Gastrocnemius medialis (tissue), 4 donors: ENCODE measurements around the gene FSD2.

Experiments used
- POLR2A ChIP-seq, 2 donors: fragments of 450-650 bp; IDR thresholded peaks; one replicate each; pipeline ENCODE4 v1.6.1; 2017; ENCODE audit warnings: antibody characterized with exemption in 2 of 2, mild to moderate bottlenecking in 2 of 2, moderate library complexity in 2 of 2
- TF ChIP-seq, protein P1 (sequence below), 5 experiments: fragments of 450-650 bp in 3 of 5; fragments of 200-600 bp in 2 of 5; sonication (generic) in 2 of 5; IDR thresholded peaks in 4 of 5; conservative IDR thresholded peaks in 1 of 5; 1 replicate in 4 of 5; 2 replicates in 1 of 5; pipeline ENCODE4 v1.5.1; 2016 to 2019; ENCODE audit warnings: antibody characterized with exemption in 5 of 5, mild to moderate bottlenecking in 3 of 5, moderate library complexity in 3 of 5

DNA sequence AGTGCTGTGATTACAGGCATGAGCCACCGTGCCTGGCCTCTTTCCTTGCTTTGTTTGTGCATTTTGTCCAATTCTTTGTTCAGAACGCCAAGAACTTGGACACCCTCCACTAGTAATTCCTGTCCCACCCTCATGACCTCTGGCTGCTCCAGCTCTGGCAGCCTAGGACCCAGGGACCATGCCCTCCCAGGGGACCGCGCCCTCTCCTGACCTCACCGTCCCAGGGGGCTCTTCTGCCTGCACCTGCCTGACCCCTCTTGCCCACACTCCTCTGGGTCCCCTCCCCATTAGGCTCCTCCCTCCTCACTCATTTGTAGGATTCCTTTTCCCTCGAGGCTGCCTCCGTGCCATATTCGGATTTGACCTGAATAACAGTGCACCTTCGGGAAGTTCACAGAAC, 41.1 kb downstream of the FSD2 start:
- TF ChIP-seq, protein P1, sequence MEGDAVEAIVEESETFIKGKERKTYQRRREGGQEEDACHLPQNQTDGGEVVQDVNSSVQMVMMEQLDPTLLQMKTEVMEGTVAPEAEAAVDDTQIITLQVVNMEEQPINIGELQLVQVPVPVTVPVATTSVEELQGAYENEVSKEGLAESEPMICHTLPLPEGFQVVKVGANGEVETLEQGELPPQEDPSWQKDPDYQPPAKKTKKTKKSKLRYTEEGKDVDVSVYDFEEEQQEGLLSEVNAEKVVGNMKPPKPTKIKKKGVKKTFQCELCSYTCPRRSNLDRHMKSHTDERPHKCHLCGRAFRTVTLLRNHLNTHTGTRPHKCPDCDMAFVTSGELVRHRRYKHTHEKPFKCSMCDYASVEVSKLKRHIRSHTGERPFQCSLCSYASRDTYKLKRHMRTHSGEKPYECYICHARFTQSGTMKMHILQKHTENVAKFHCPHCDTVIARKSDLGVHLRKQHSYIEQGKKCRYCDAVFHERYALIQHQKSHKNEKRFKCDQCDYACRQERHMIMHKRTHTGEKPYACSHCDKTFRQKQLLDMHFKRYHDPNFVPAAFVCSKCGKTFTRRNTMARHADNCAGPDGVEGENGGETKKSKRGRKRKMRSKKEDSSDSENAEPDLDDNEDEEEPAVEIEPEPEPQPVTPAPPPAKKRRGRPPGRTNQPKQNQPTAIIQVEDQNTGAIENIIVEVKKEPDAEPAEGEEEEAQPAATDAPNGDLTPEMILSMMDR (IDR thresholded peaks at IDR 0.05 in 4 of 5, conservative IDR thresholded peaks at IDR 0.05 in 1 of 5): no peak
- no peak for TF ChIP-seq POLR2A (IDR thresholded peaks at IDR 0.05)
